Body of pancreas (tissue), 4 donors: Measurements from ENCODE around the gene RNU7-1.

Experiments used
- CTCF ChIP-seq, 7 experiments: fragments of 450-650 bp in 4 of 7; fragments of 200-600 bp in 3 of 7; sonication (generic) in 3 of 7; IDR thresholded peaks; one replicate each; pipeline ENCODE4 v1.5.1; 2016 to 2019; ENCODE audit warnings: antibody characterized with exemption in 7 of 7
- POLR2A ChIP-seq, 3 donors: fragments of 450-650 bp; IDR thresholded peaks; one replicate each; pipeline ENCODE4 v1.6.1; 2016; ENCODE audit warnings: antibody characterized with exemption in 3 of 3, mild to moderate bottlenecking in 2 of 3

DNA sequence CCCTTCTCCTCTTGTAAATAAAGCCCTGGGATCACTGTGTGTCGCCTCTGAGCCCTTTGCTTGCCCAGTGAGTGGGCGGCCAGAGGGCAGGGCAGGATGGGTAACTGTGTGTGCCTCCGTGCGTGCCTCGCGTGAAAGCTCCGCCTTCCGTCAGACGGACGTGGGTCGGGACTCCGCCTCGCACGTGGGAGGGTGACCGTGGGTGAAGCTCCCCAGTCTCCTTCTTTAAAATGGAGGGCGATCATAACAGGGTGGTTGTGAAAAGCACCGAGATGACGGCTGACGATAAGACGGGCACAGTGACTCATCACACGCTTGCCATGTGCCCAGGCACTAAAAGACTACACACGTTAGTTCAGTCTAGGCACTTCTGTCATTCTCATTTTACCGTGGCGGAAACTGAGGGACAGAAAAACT, 17.7 kb downstream of the RNU7-1 start:
- TF ChIP-seq CTCF (IDR thresholded peaks at IDR 0.05) (no peak), POLR2A (IDR thresholded peaks at IDR 0.05) (no peak)
